GM13976 (cell line): Measurements from ENCODE around the gene CNIH3.

ENCODE experiments used
- DNase-seq: peaks from one replicate; pipeline ENCODE4 v3.0.0; 2012; ENCODE audit warnings: low spot score
- CTCF ChIP-seq: IDR thresholded peaks from 2 replicates; pipeline ENCODE4 v1.5.1; 2012; ENCODE audit warnings: borderline replicate concordance, mild to moderate bottlenecking; ENCODE audit not compliant: insufficient read depth; ENCODE audit errors: extremely low read depth, missing control alignments, control extremely low read depth
- in situ Hi-C: fragments of 300-500 bp; cut with MboI; formaldehyde crosslinking; loops from one replicate; pipeline ENCODE4 v1.12.0; 2022; ENCODE audit warnings: low sequenced_read_pairs, mixed read lengths, inconsistent platforms; ENCODE audit not compliant: unreplicated experiment

The CNIH3 gene

GRCh38 chr1:224759681-224760091, 143.6 kb downstream of the CNIH3 start:
- TF ChIP-seq CTCF = no peak
- DNase-seq = no peak
- in situ Hi-C loops = no loop called here

DNA sequence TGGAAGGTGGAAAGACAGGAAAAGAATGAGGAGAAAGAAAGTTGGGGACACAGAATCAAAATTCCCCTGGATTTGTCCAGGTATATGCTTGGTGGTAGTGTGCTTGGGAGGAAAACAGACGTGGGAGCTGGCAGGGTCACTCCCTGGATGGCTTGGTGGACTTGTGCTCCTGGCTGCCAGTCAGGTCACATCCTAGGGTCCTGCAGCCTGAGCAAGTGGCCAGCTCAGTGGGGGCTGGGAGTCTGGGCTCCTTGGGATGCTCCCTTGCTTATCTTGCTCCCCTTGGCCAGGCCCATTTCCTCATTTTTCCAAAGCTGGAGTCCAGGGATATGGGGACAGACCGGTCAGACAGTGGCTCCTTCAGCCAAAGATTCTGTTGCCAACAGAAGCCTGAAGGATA, 144.0 kb downstream of the CNIH3 start:
- in situ Hi-C loops = no loop called here
- no peak for TF ChIP-seq CTCF
- no peak for DNase-seq

- TF ChIP-seq CTCF = no peak
Observed at GRCh38 chr1:224761245-224761644, 145.1 kb downstream of the CNIH3 start.

GRCh38 chr1:224762046-224762445, 145.9 kb downstream of the CNIH3 start:
- DNase-seq = no peak
- TF ChIP-seq CTCF = no peak
- in situ Hi-C loops = no loop called here

More at GRCh38 chr1:224761245-224761644, 145.1 kb downstream of the CNIH3 start:
- no peak for DNase-seq
- in situ Hi-C loops = no loop called here

- in situ Hi-C loops = no loop called here
- no peak for DNase-seq
- TF ChIP-seq CTCF = no peak
Observed at GRCh38 chr1:224762701-224763100, 146.6 kb downstream of the CNIH3 start.

DNA sequence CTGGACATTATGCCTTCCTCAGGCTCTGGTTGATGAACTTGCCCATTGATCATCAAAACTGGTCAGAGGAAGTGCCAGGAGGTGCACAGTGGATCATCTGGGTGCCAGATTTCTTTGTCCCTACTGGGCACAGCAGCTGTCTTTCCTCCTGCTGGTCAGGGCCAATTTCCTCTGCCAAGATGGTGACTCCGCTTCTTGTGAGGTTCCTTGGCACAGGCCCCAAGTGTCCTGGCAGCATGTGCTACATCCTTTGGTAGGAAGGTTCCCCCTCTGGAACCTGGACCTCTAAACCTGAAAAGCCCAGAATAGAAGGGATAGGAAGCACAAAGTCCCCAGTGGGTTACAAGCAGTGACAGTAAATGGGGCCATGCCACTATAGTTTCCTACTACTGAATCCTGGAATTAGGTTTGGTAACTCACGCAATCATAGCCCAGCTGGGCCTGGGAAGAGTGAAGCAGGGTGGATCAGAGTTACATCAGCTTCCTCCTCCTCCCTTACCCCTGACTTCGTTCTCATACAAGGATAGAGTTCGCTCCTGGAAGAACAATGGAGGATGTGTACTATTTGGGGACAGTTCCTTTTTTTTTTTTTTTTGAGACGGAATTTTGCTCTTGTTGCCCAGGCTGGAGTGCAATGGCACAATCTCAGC, 147.1 kb downstream of the CNIH3 start:
- in situ Hi-C loops = no loop called here
- no peak for TF ChIP-seq CTCF
- DNase-seq = no peak

DNA sequence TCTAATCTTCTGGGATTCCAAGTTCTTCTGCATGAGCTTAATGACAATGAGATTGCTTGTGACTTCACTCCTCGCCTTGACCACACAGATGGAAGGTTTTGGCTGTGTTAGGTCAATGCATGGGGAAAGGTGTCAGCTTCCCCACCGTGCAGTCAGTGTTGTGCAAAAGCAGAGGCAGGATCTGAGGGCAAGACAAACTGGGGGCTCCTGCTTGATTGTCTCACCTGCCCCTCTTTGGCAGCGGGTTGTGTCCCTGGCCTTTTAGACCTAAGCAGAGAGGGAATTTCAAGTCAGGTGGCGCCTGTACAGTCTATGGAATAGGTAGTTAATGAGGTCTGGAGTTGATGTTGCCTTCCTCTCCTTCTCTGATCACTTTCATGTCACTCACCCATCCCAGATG, 150.1 kb downstream of the CNIH3 start:
- in situ Hi-C loops = no loop called here

More for the DNA sequence above, 150.1 kb downstream of the CNIH3 start:
- no peak for DNase-seq
- TF ChIP-seq CTCF = no peak
